HEK293T (cell line): Measurements from ENCODE around the gene ZFR.

Experiments
- CTCF ChIA-PET: fragments of 350-600 bp; formaldehyde crosslinking; extraction: SDS; loops from one replicate; lab custom pipeline; 2021; ENCODE audit warnings: antibody characterized with exemption, inconsistent platforms; lab: Yijun Ruan, JAX
- POLR2A ChIA-PET: fragments of 350-600 bp; formaldehyde crosslinking; extraction: SDS; loops from one replicate; lab custom pipeline; 2020; ENCODE audit warnings: antibody characterized with exemption, inconsistent platforms; lab: Yijun Ruan, JAX
- DNase-seq: peaks from one replicate; pipeline ENCODE4 v3.0.0; 2012; ENCODE audit warnings: mixed read lengths; ENCODE audit errors: extremely low spot score
- ARNT ChIP-seq: fragments of 450-650 bp; IDR thresholded peaks from 2 replicates; pipeline ENCODE4 v1.6.1; 2017; ENCODE audit warnings: mild to moderate bottlenecking
- BHLHE40 ChIP-seq: fragments of 450-650 bp; IDR thresholded peaks from 2 replicates; pipeline ENCODE4 v1.6.1; 2016; ENCODE audit warnings: mild to moderate bottlenecking, moderate library complexity, borderline replicate concordance
- CTBP1 ChIP-seq: fragments of 450-650 bp; IDR thresholded peaks from 2 replicates; pipeline ENCODE4 v1.6.1; 2016; ENCODE audit warnings: borderline replicate concordance
- ELF4 ChIP-seq: fragments of 450-650 bp; IDR thresholded peaks from 2 replicates; pipeline ENCODE4 v1.6.1; 2017; ENCODE audit warnings: antibody characterized with exemption
- FOXA1 ChIP-seq: fragments of 450-650 bp; IDR thresholded peaks from 2 replicates; pipeline ENCODE4 v1.6.1; 2016; ENCODE audit warnings: mild to moderate bottlenecking
- FOXK2 ChIP-seq: fragments of 450-650 bp; IDR thresholded peaks from 2 replicates; pipeline ENCODE4 v1.6.1; 2016; ENCODE audit warnings: mild to moderate bottlenecking
- FOXM1 ChIP-seq: fragments of 450-650 bp; IDR thresholded peaks from 2 replicates; pipeline ENCODE4 v1.6.1; 2017; ENCODE audit warnings: mild to moderate bottlenecking, borderline replicate concordance
- HDGF ChIP-seq: fragments of 450-650 bp; IDR thresholded peaks from 2 replicates; pipeline ENCODE4 v1.6.1; 2017; ENCODE audit warnings: antibody characterized with exemption, borderline replicate concordance
- L3MBTL2 ChIP-seq: fragments of 450-650 bp; conservative IDR thresholded peaks from 2 replicates; pipeline ENCODE4 v1.6.1; 2016; ENCODE audit warnings: mild to moderate bottlenecking
- LEF1 ChIP-seq: fragments of 450-650 bp; IDR thresholded peaks from 2 replicates; pipeline ENCODE4 v1.6.1; 2017; ENCODE audit warnings: mild to moderate bottlenecking, borderline replicate concordance
- NFRKB ChIP-seq: fragments of 450-650 bp; IDR thresholded peaks from 2 replicates; pipeline ENCODE4 v1.6.1; 2016; ENCODE audit warnings: mild to moderate bottlenecking, moderate library complexity
- SP1 ChIP-seq: fragments of 450-650 bp; IDR thresholded peaks from 2 replicates; pipeline ENCODE4 v1.6.1; 2017
- SUZ12 ChIP-seq: fragments of 450-650 bp; IDR thresholded peaks from 2 replicates; pipeline ENCODE4 v1.6.1; 2016; ENCODE audit warnings: mild to moderate bottlenecking
- TARDBP ChIP-seq: fragments of 450-650 bp; IDR thresholded peaks from 2 replicates; pipeline ENCODE4 v1.6.1; 2016
- ZNF384 ChIP-seq: fragments of 450-650 bp; IDR thresholded peaks from 2 replicates; pipeline ENCODE4 v1.6.1; 2016
- TF ChIP-seq, protein P1 (sequence below): fragments of 450-650 bp; IDR thresholded peaks from 2 replicates; pipeline ENCODE4 v1.6.1; 2016

ZFR gene

DNA sequence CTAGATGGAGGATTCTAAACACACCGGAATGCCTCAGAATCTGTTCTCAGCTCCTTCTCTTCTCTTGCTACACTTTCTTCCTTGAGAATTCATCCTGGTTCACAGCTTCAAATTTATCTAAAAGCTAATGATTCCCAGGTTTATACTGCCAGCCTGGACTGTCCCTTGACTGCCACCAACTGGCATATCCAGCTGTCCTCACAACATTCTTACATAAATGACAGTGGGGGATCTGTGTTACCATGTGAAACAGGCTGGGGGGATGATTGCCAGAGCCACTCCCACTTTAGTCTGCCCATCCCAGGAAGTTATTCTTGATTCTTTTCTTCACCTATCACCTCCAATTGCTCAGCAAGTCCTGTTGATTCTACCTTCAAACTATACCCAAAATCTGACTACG is 27.2 kb upstream of the ZFR start:
- no peak for DNase-seq
- POLR2A ChIA-PET = no interaction called here
- CTCF ChIA-PET = interaction anchor here (0.6 to 1.1 kb wide), 3 partner anchors 16 to 21 kb away, joined by 3 read pairs; no protein-coding TSS in a partner anchor
- TF ChIP-seq NFRKB (no peak), L3MBTL2 (no peak), ZNF384 (no peak), FOXK2 (no peak), FOXM1 (no peak), HDGF (no peak), FOXA1 (no peak), LEF1 (no peak), BHLHE40 (no peak), ARNT (no peak), SUZ12 (no peak), SP1 (no peak), ELF4 (no peak), CTBP1 (no peak), TARDBP (no peak)
- TF ChIP-seq, protein P1, sequence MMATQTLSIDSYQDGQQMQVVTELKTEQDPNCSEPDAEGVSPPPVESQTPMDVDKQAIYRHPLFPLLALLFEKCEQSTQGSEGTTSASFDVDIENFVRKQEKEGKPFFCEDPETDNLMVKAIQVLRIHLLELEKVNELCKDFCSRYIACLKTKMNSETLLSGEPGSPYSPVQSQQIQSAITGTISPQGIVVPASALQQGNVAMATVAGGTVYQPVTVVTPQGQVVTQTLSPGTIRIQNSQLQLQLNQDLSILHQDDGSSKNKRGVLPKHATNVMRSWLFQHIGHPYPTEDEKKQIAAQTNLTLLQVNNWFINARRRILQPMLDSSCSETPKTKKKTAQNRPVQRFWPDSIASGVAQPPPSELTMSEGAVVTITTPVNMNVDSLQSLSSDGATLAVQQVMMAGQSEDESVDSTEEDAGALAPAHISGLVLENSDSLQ = no peak

DNA sequence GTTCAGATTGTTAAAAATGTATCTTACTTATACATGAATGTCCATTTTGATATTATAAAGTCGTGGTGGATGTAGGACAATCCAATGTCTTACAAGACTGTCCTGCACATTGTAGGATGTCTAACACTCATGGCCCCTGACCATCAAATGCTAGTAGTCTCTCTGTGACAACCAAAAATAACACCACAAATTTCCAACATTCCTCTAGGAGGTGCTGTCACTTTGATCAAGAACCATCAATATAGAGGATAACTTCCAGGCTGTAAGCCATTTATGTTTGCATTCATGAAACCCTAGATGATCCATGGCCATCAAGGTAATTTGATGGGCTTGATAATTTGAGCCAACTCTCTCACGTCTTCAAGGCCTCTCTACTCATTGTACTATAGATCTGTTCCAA is 20.5 kb upstream of the ZFR start:
- CTCF ChIA-PET = no interaction called here

DNA sequence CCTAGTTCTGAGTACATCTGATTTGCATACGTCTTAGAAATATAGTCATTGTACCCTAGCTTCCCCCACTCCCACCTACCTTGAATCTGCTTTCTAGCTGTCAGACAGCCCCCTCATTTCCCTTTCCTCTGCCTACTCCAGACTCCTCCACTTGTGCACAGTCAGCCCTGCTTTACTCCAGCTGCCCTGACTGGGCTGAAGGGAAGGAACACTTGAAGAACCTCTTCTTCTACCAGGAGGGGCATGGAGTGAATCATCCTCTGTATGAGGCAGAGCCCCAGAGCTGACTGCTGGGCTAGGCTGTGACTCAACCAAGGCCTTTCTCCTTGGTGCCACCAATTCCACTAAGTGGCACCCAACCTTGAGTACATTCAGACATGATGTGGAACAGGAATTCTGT is 18.1 kb upstream of the ZFR start:
- no peak for DNase-seq
- TF ChIP-seq, protein P1 = no peak
- TF ChIP-seq CTBP1 (no peak), FOXA1 (no peak), SP1 (no peak), BHLHE40 (no peak), SUZ12 (no peak), NFRKB (no peak), FOXM1 (no peak), TARDBP (no peak), HDGF (no peak), FOXK2 (no peak)
- POLR2A ChIA-PET = no interaction called here
- CTCF ChIA-PET = no interaction called here

More for the DNA sequence above, 20.5 kb upstream of the ZFR start:
- TF ChIP-seq L3MBTL2 (no peak), NFRKB (no peak), FOXK2 (no peak), SUZ12 (no peak), HDGF (no peak)
- POLR2A ChIA-PET = no interaction called here
- DNase-seq = no peak

DNA sequence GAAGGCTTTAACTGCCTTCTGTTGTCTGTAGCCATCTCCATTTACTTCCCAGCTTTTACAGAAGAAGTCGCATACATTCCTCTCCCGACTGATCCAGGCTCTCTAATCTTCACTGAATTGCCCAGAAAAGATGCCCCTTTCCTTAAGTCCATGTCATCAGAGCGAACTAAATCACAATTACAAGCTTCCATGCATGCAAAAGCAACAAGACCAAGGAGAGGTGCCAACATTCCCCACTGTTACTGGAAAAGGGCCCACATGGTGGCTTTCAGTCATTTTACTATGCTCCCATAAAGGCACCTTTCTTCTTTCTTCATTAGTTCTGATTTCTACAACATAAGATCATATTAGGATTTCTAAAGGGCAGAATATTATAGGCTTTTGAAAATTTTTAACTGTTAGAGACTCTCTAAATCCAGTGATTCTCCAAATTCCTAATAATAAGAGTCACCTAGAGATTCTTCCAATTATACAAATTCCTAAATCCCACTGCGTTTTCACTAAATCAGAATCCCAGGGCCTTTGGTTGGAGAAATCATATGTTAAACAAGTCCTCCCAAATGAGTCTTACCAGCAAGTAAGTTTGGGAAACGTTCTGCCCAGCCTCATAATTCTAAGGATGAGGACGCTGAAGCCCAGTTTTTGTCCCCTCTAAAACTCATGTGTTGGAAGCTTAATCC is 17.0 kb upstream of the ZFR start:
- ChIA-PET POLR2A (no interaction called here), CTCF (no interaction called here)
- no peak for TF ChIP-seq ZNF384
- TF ChIP-seq, protein P1 = no peak
- TF ChIP-seq TARDBP = no peak
- TF ChIP-seq FOXM1 = no peak
- TF ChIP-seq BHLHE40 = no peak
- no peak for TF ChIP-seq HDGF
- no peak for TF ChIP-seq LEF1
- TF ChIP-seq CTBP1 = no peak
- TF ChIP-seq SP1 = no peak
- TF ChIP-seq FOXK2 = no peak
- TF ChIP-seq L3MBTL2 = no peak
- no peak for TF ChIP-seq FOXA1
- TF ChIP-seq NFRKB = no peak
- TF ChIP-seq ELF4 = no peak
- TF ChIP-seq ARNT = no peak
- no peak for DNase-seq

DNA sequence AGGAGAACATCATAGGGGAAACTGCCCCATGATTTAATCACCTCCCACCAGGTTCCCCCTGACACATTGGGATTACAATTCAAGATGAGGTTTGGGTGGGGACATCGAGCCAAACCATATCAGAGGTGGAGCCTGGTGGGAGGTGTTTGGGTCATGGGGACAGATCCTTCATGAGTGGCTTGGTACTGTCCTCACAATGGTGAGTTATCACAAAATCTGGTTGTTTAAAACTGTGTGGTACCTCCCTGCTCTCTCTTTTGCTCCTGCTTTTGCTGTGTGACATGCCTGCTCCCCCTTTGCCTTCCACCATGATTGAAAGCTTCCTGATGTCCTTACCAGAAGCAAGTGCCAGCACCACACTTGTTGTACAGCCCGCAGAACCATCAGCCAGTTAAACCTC is 16.2 kb upstream of the ZFR start:
- ChIA-PET CTCF (no interaction called here), POLR2A (no interaction called here)
- no peak for DNase-seq
- no peak for TF ChIP-seq ARNT
- no peak for TF ChIP-seq FOXM1
- no peak for TF ChIP-seq ZNF384
- TF ChIP-seq BHLHE40 = no peak
- no peak for TF ChIP-seq ELF4
- no peak for TF ChIP-seq SP1
- TF ChIP-seq TARDBP = no peak
- TF ChIP-seq SUZ12 = no peak
- TF ChIP-seq FOXA1 = no peak
- TF ChIP-seq LEF1 = no peak
- TF ChIP-seq, protein P1 = no peak
- TF ChIP-seq L3MBTL2 = no peak
- no peak for TF ChIP-seq NFRKB
- no peak for TF ChIP-seq CTBP1
- TF ChIP-seq HDGF = no peak
- no peak for TF ChIP-seq FOXK2

DNA sequence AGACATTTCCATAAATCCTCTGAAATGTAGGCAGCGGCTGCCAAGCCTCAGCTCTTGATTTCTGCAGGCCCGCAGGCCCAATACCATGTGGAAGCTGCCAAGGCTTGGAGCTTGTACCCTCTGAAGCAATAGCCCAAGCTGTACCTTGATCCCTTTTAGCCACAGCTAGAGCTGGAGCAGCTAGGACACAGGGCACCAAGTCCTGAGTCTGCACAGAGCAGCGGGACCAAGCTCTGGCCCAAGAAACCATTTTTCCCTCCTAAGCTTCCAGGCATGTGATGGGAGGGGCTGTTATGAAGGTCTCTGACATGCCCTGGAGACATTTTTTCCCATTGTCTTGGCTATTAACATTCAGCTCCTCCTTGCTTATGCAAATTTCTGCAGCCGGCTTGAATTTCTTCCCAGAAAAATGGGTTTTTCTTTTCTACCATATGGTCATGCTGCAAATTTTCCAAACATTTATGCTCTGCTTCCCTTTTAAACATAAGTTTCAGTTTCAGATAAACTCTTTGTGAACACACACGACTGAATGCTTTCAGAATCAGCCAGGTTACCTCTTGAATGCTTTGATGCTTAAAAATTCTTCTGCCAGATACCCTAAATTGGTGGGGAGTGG is 14.4 kb upstream of the ZFR start:
- CTCF ChIA-PET = interaction anchor here (1.6 kb wide), 1 partner anchor 15 kb away, joined by 3 read pairs; no protein-coding TSS in a partner anchor
- TF ChIP-seq ELF4 (no peak), ARNT (no peak), SP1 (no peak), CTBP1 (no peak), HDGF (no peak), ZNF384 (no peak), FOXA1 (no peak), BHLHE40 (no peak), TARDBP (no peak), SUZ12 (no peak)
- POLR2A ChIA-PET = interaction anchor here (1.1 kb wide), 1 partner anchor 14 kb away, joined by 3 read pairs; the partner anchor contains the start of gene ZFR
- no peak for DNase-seq
